Vagina (tissue), 2 donors: ENCODE results near the gene SGPP2.

Source experiments
- CTCF ChIP-seq, 3 experiments: fragments of 450-650 bp in 2 of 3; fragments of 200-600 bp in 1 of 3; sonication (generic) in 1 of 3; IDR thresholded peaks; one replicate each; pipeline ENCODE4 v1.5.1; 2017 to 2019; ENCODE audit warnings: antibody characterized with exemption in 3 of 3, mild to moderate bottlenecking in 2 of 3, moderate library complexity in 2 of 3
- POLR2A ChIP-seq, 2 donors: fragments of 450-650 bp; IDR thresholded peaks; one replicate each; pipeline ENCODE4 v1.6.1; 2017; ENCODE audit warnings: antibody characterized with exemption in 2 of 2, mild to moderate bottlenecking in 2 of 2, moderate library complexity in 2 of 2
- POLR2AphosphoS5 ChIP-seq, 2 donors: sonication (generic); formaldehyde crosslinking; IDR thresholded peaks; one replicate each; pipeline ENCODE4 v1.9.0; 2017; ENCODE audit warnings: antibody characterized with exemption in 2 of 2, mild to moderate bottlenecking in 2 of 2, low read depth in 1 of 2; ENCODE audit not compliant: insufficient read depth in 1 of 2

- no peak for TF ChIP-seq POLR2A (IDR thresholded peaks at IDR 0.05)
- TF ChIP-seq CTCF (IDR thresholded peaks at IDR 0.05): no peak
- no peak for TF ChIP-seq POLR2AphosphoS5 (IDR thresholded peaks at IDR 0.05; ENCODE audit: insufficient read depth in 1 of 2, low read depth in 1 of 2)
Observed at GRCh38 chr2:222490131-222490530, 65.8 kb downstream of the SGPP2 start.
